Neuronal stem cell (in vitro differentiated cells): ENCODE results near the gene HPCAL1.

ENCODE experiments used
- DNase-seq: peaks from one replicate; pipeline ENCODE4 v3.0.0-alpha.2; 2013; ENCODE audit warnings: low spot score
- H2AFZ ChIP-seq: one replicate; pipeline ENCODE4 v1.6.1; 2013; ENCODE audit warnings: mild to moderate bottlenecking, low read length, inconsistent platforms
- H2AK5ac ChIP-seq: 2 replicates; pipeline ENCODE4 v1.6.1; 2013; ENCODE audit warnings: low read depth, mild to moderate bottlenecking, inconsistent platforms, low read length, moderate library complexity, mixed read lengths
- H2BK120ac ChIP-seq: 2 replicates; pipeline ENCODE4 v1.6.1; 2013; ENCODE audit warnings: low read depth, mild to moderate bottlenecking, inconsistent platforms, low read length, moderate library complexity, mixed read lengths
- H2BK12ac ChIP-seq: one replicate; pipeline ENCODE4 v1.6.1; 2013; ENCODE audit warnings: low read length, inconsistent platforms
- H2BK15ac ChIP-seq: 2 replicates; pipeline ENCODE4 v1.6.1; 2013; ENCODE audit warnings: mild to moderate bottlenecking, low read length, inconsistent platforms, mixed read lengths
- H2BK5ac ChIP-seq: one replicate; pipeline ENCODE4 v1.6.1; 2013; ENCODE audit warnings: inconsistent platforms, mild to moderate bottlenecking, low read length, moderate library complexity
- H3K14ac ChIP-seq: one replicate; pipeline ENCODE4 v1.6.1; 2013; ENCODE audit warnings: low read length, inconsistent platforms
- H3K18ac ChIP-seq: 2 replicates; pipeline ENCODE4 v1.6.1; 2013; ENCODE audit warnings: low read length, inconsistent platforms
- H3K23ac ChIP-seq: 2 replicates; pipeline ENCODE4 v1.6.1; 2013; ENCODE audit warnings: low read depth, mild to moderate bottlenecking, mixed read lengths, low read length, inconsistent platforms; ENCODE audit not compliant: poor library complexity
- H3K27ac ChIP-seq: replicated peaks from 3 replicates; pipeline ENCODE4 v1.5.1; 2013; ENCODE audit warnings: low read length, inconsistent platforms
- H3K27me3 ChIP-seq, 3 experiments: 2 replicates each; pipeline ENCODE4 v1.6.1; 2013; ENCODE audit warnings: low read length in 3 of 3, mild to moderate bottlenecking in 2 of 3, inconsistent platforms in 1 of 3, low read depth in 1 of 3, mixed read lengths in 1 of 3, moderate library complexity in 1 of 3; ENCODE audit not compliant: control insufficient read depth in 3 of 3, insufficient read depth in 3 of 3
- H3K36me3 ChIP-seq, 2 donors: replicated peaks in 1 of 2; 2 replicates each; pipeline ENCODE4 v1.6.1; 2013; ENCODE audit warnings: low read length in 2 of 2; ENCODE audit not compliant: control insufficient read depth in 2 of 2, insufficient read depth in 2 of 2
- H3K4ac ChIP-seq: 2 replicates; pipeline ENCODE4 v1.6.1; 2013; ENCODE audit warnings: inconsistent platforms, mild to moderate bottlenecking, low read length, moderate library complexity
- H3K4me1 ChIP-seq, 2 donors: 1 replicate in 1 of 2; 2 replicates in 1 of 2; pipeline ENCODE4 v1.6.1; 2013; ENCODE audit warnings: low read length in 2 of 2, low read depth in 1 of 2; ENCODE audit not compliant: control insufficient read depth in 2 of 2, insufficient read depth in 1 of 2
- H3K4me2 ChIP-seq: one replicate; pipeline ENCODE4 v1.6.1; 2013; ENCODE audit warnings: mild to moderate bottlenecking, low read length, inconsistent platforms; ENCODE audit not compliant: insufficient read depth, poor library complexity, severe bottlenecking
- H3K4me3 ChIP-seq, 2 donors: 2 replicates each; pipeline ENCODE4 v1.5.1; 2013; ENCODE audit warnings: low read length in 2 of 2, mild to moderate bottlenecking in 2 of 2, inconsistent platforms in 1 of 2, moderate library complexity in 1 of 2
- H3K79me1 ChIP-seq: one replicate; pipeline ENCODE4 v1.6.1; 2013; ENCODE audit warnings: low read depth, mild to moderate bottlenecking, inconsistent platforms, low read length, moderate library complexity
- H3K9ac ChIP-seq: one replicate; pipeline ENCODE4 v1.6.1; 2013; ENCODE audit warnings: mild to moderate bottlenecking, low read depth, low read length, inconsistent platforms; ENCODE audit not compliant: poor library complexity
- H3K9me3 ChIP-seq, 2 donors: replicated peaks in 1 of 2; 2 replicates each; pipeline versions ENCODE3 to v1.6.1; 2013; ENCODE audit warnings: low read length in 2 of 2, mild to moderate bottlenecking in 2 of 2, inconsistent platforms in 1 of 2, low read depth in 1 of 2, mixed read lengths in 1 of 2, moderate library complexity in 1 of 2; ENCODE audit not compliant: control insufficient read depth in 2 of 2, insufficient read depth in 1 of 2
- H4K8ac ChIP-seq: one replicate; pipeline ENCODE4 v1.6.1; 2013; ENCODE audit warnings: low read depth, mild to moderate bottlenecking, inconsistent platforms, low read length, moderate library complexity
- H4K91ac ChIP-seq: one replicate; pipeline ENCODE4 v1.6.1; 2013; ENCODE audit warnings: low read length, low read depth, mild to moderate bottlenecking, inconsistent platforms; ENCODE audit not compliant: poor library complexity
- WGBS, 2 donors: extraction: QIAGEN DNeasy Blood & Tissue Kit; methylation state at CpG; one replicate each; pipeline ENCODE4 v1.1.7; 2013; ENCODE audit warnings: missing lambda C conversion rate in 2 of 2, mixed read lengths in 1 of 2; ENCODE audit not compliant: insufficient read length in 2 of 2, insufficient replicate concordance in 1 of 2; ENCODE audit errors: extremely low coverage in 2 of 2; 5-methylcytosine and 5-hydroxymethylcytosine counted together

HPCAL1 gene

DNA sequence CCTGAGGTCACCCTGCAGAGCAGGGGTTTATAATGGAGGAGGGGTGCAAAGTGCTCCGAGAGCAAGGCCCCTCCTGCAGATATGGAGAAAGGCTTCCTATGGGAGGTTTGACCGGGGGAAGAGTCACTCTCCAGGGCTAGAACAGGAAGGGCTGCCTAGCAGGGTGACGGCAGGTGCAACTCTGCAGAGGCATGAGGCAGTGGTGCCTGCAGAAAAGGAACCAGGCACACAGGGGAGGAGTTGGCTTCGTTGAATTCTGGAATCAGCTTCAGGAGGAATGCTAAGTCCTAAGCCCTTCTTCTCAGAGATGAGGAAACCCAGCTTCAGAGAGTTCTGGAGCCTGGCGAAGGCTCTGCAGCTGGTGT, 17.5 kb upstream of the HPCAL1 start:
- H4K8ac ChIP-seq, result no peak overlapping the region
- DNase-seq, result no peak

DNA sequence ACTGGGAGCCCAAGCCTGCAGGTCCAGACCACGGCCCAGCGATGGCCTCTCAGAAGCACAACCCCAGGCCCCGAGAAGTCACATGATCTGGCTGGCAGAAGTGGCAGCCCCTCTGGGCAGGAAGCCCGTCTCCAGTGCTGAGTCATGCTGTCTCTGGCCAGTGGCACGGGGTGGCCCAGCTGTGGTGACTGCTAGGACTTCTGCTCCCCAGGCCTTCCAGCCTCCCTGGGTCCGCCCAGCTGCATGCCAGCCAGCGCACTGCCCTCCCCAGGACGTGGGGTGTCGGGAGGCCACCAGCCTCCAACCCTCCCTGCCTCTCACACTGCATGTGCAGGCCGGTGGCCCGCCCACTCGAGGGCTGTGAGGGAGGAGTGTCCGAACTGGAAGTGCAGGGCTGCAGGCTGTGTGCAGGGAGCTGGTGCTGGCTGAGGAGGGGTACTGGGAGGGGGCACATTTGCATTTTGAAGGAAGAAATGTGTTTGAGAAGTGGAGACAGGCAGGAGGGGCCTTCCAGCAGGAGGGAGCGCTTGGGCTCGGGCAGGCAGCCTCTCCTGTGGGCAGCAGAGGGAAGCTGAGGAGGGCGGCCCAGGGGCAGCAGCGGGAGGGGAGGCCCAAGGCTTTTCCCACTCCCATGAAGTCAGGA, 17.0 kb upstream of the HPCAL1 start:
- no peaks in the 10 kb centered on the region for H3K36me3 ChIP-seq
- DNase-seq, result no peak

More for the DNA sequence above, 17.5 kb upstream of the HPCAL1 start:
- peak overlapping the region; percentile 43 for H2BK5ac ChIP-seq
- no peak overlapping the region for H3K9ac ChIP-seq
- peak overlapping the region; percentile 88 for H2AK5ac ChIP-seq
- H2BK15ac ChIP-seq, result peak overlapping the region; percentile 68
- H3K79me1 ChIP-seq, result peaks cover 2% of the 10 kb centered on the region
- H3K27ac ChIP-seq, result no peak overlapping the region
- no peak overlapping the region for H4K91ac ChIP-seq
- peak overlapping the region; percentile 19 for H3K23ac ChIP-seq
- no peaks in the 10 kb centered on the region for H3K36me3 ChIP-seq
- no peak overlapping the region for H3K4me3 ChIP-seq
- peak overlapping the region; percentile 88 for H2BK120ac ChIP-seq
- WGBS, 2 donors, result no CpG with 5 or more reads among the region's 5 CpGs
- H3K18ac ChIP-seq, result peak overlapping the region; percentile 96
- no peak overlapping the region for H3K4me2 ChIP-seq
- H2AFZ ChIP-seq, result peak overlapping the region; percentile 86
- H3K4me1 ChIP-seq, result peaks cover 13 to 16% of the 10 kb centered on the region in 2 donors
- peak overlapping the region; percentile 96 for H2BK12ac ChIP-seq
- no peak overlapping the region for H3K14ac ChIP-seq
- H3K4ac ChIP-seq, result no peak overlapping the region
- peaks cover 0 to 3% of the 10 kb centered on the region in 2 donors for H3K9me3 ChIP-seq
- peaks cover 0 to 8% (median 0%) of the 10 kb centered on the region in 3 experiments for H3K27me3 ChIP-seq

DNA sequence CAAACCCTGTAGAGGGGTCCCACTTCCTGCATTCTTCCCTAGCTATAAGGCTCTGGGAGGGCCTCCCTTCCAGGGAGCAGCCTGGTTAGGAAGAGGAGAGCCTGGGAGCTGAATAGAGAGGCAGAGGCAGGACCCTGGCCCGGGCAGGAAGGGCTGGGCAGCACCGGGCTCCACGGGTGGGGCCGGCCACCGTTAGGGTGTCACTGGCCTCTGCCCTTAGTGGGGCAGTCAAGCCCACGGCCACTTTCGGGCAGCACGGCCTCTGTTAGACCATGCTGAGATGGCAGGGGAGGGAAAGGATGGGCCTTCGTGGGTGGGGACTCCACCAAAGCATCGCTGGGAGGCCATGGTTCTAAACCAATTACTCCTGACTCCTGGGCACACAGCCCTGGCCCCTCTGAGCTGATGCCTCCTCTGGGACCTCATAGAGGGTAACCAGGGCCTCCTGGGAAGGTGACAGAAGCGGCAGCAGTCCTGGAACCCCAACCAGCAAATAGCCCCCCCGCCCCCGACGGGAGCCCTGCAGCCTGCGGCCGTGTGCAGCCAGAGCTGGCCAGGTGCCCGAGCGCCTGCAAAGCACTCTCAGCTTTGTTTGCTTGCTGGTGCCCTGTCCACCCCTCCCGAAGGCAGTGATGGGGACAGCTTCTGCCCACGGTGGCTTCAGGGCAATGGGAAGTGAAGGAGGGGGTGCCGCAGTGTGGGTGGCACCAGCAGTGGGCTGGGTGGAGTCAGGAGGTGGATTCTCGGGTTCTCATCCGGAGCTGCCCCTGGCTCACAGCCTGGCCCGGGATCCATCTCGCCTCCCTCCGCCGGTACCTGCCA, 16.3 kb upstream of the HPCAL1 start:
- peak overlapping the region; percentile 86 for H2AFZ ChIP-seq

More for the DNA sequence above, 17.0 kb upstream of the HPCAL1 start:
- Histone ChIP-seq H3K4me2 (no peak overlapping the region), H2BK12ac (peak overlapping the region; percentile 96), H2AFZ (peak overlapping the region; percentile 86), H3K4ac (no peak overlapping the region), H2AK5ac (peak overlapping the region; percentile 88), H2BK120ac (peak overlapping the region; percentile 88), H3K27me3 (peaks cover 0 to 8% (median 0%) of the 10 kb centered on the region in 3 experiments), H3K9ac (no peak overlapping the region), H3K4me1 (peaks cover 13 to 16% of the 10 kb centered on the region in 2 donors), H3K18ac (peak overlapping the region; percentile 96), H3K23ac (peak overlapping the region; percentile 26), H4K91ac (peak overlapping the region; percentile 94), H2BK5ac (peak overlapping the region; percentile 43), H3K4me3 (no peak overlapping the region), H2BK15ac (peak overlapping the region; percentile 68), H3K9me3 (peaks cover 0 to 3% of the 10 kb centered on the region in 2 donors), H3K79me1 (peaks cover 2% of the 10 kb centered on the region), H3K27ac (no peak overlapping the region), H3K14ac (no peak overlapping the region), H4K8ac (peak overlapping the region; percentile 99)
- WGBS, 2 donors, result no CpG with 5 or more reads among the region's 17 CpGs

GRCh38 chr2:10287761-10288160, 14.9 kb upstream of the HPCAL1 start:
- Histone ChIP-seq H2BK120ac (no peak overlapping the region), H3K9ac (no peak overlapping the region), H3K4me3 (no peak overlapping the region), H3K9me3 (peaks cover 0 to 2% of the 10 kb centered on the region in 2 donors), H3K14ac (no peak overlapping the region), H3K36me3 (no peaks in the 10 kb centered on the region), H2AFZ (no peak overlapping the region), H2AK5ac (no peak overlapping the region), H4K8ac (no peak overlapping the region), H3K18ac (no peak overlapping the region), H2BK15ac (no peak overlapping the region), H3K79me1 (peaks cover 2% of the 10 kb centered on the region), H2BK12ac (no peak overlapping the region), H3K4me2 (no peak overlapping the region), H2BK5ac (no peak overlapping the region), H3K4me1 (peaks cover 13 to 14% of the 10 kb centered on the region in 2 donors), H4K91ac (no peak overlapping the region), H3K27ac (no peak overlapping the region), H3K4ac (no peak overlapping the region), H3K23ac (no peak overlapping the region), H3K27me3 (peaks cover 0 to 4% (median 0%) of the 10 kb centered on the region in 3 experiments)
- no CpG with 5 or more reads among the region's 7 CpGs for WGBS, 2 donors
- DNase-seq, result no peak

More for the DNA sequence above, 16.3 kb upstream of the HPCAL1 start:
- Histone ChIP-seq H3K9ac (no peak overlapping the region), H2BK120ac (peak overlapping the region; percentile 88), H4K8ac (no peak overlapping the region), H3K18ac (peak overlapping the region; percentile 96), H2BK5ac (peak overlapping the region; percentile 69), H2BK15ac (peak overlapping the region; percentile 68), H3K4ac (no peak overlapping the region), H3K36me3 (no peaks in the 10 kb centered on the region), H3K14ac (peak overlapping the region; percentile 23), H3K27ac (no peak overlapping the region), H3K4me2 (no peak overlapping the region), H2BK12ac (peak overlapping the region; percentile 42), H3K4me3 (no peak overlapping the region), H3K23ac (no peak overlapping the region), H3K27me3 (peaks cover 0 to 8% (median 0%) of the 10 kb centered on the region in 3 experiments), H3K79me1 (peaks cover 2% of the 10 kb centered on the region), H3K4me1 (peaks cover 13 to 16% of the 10 kb centered on the region in 2 donors), H4K91ac (no peak overlapping the region), H3K9me3 (peaks cover 0 to 3% of the 10 kb centered on the region in 2 donors), H2AK5ac (peak overlapping the region; percentile 88)
- DNase-seq, result no peak
- WGBS, 2 donors, result no CpG with 5 or more reads among the region's 27 CpGs
